Subcutaneous abdominal adipose tissue (tissue), 5 donors: ENCODE data around the gene BCL7C.

Experiments used
- H3K27ac ChIP-seq: one replicate; pipeline ENCODE4 v1.7.0; 2013; ENCODE audit warnings: low read depth, mild to moderate bottlenecking, inconsistent platforms, low read length, moderate library complexity
- H3K27me3 ChIP-seq, 5 donors: one replicate each; pipeline ENCODE4 v1.7.0; 2013; ENCODE audit warnings: low read length in 5 of 5, inconsistent platforms in 1 of 5; ENCODE audit not compliant: control insufficient read depth in 5 of 5, insufficient read depth in 4 of 5
- H3K36me3 ChIP-seq, 5 donors: one replicate each; pipeline ENCODE4 v1.7.0; 2013; ENCODE audit warnings: low read length in 5 of 5; ENCODE audit not compliant: control insufficient read depth in 5 of 5, insufficient read depth in 5 of 5
- H3K4me1 ChIP-seq, 5 donors: one replicate each; pipeline ENCODE4 v1.7.0; 2013; ENCODE audit warnings: low read length in 5 of 5, mild to moderate bottlenecking in 3 of 5, moderate library complexity in 1 of 5; ENCODE audit not compliant: control insufficient read depth in 5 of 5, insufficient read depth in 5 of 5
- H3K4me3 ChIP-seq, 5 donors: one replicate each; pipeline ENCODE4 v1.7.0; 2013; ENCODE audit warnings: low read length in 5 of 5, low read depth in 1 of 5
- H3K9ac ChIP-seq, 5 donors: one replicate each; pipeline ENCODE4 v1.7.0; 2013; ENCODE audit warnings: low read length in 5 of 5, mild to moderate bottlenecking in 4 of 5, moderate library complexity in 3 of 5
- H3K9me3 ChIP-seq, 5 donors: one replicate each; pipeline ENCODE4 v1.7.0; 2013; ENCODE audit warnings: low read length in 5 of 5; ENCODE audit not compliant: control insufficient read depth in 5 of 5
- donor health status: healthy.
- donor health status: healthy.
- donor health status: healthy.
- donor health status: healthy.
- donor health status: healthy.

Gene BCL7C

GRCh38 chr16:30928390-30928789 lies 34.5 kb upstream of the BCL7C start:
- Histone ChIP-seq H3K36me3 (peaks cover 7 to 54% (median 28%) of the 10 kb centered on the region in 5 donors), H3K4me1 (peaks cover 1 to 11% (median 8%) of the 10 kb centered on the region in 5 donors), H3K4me3 (no peak overlapping the region), H3K27ac (no peak overlapping the region), H3K9ac (no peak overlapping the region), H3K27me3 (no peaks in the 10 kb centered on the region), H3K9me3 (no peaks in the 10 kb centered on the region)

GRCh38 chr16:30927789-30928378 lies 34.0 kb upstream of the BCL7C start:
- Histone ChIP-seq H3K9me3 (no peaks in the 10 kb centered on the region), H3K9ac (no peak overlapping the region), H3K36me3 (peaks cover 7 to 53% (median 28%) of the 10 kb centered on the region in 5 donors), H3K4me1 (peaks cover 4 to 13% (median 8%) of the 10 kb centered on the region in 5 donors), H3K27ac (no peak overlapping the region), H3K27me3 (no peaks in the 10 kb centered on the region), H3K4me3 (no peak overlapping the region)

DNA sequence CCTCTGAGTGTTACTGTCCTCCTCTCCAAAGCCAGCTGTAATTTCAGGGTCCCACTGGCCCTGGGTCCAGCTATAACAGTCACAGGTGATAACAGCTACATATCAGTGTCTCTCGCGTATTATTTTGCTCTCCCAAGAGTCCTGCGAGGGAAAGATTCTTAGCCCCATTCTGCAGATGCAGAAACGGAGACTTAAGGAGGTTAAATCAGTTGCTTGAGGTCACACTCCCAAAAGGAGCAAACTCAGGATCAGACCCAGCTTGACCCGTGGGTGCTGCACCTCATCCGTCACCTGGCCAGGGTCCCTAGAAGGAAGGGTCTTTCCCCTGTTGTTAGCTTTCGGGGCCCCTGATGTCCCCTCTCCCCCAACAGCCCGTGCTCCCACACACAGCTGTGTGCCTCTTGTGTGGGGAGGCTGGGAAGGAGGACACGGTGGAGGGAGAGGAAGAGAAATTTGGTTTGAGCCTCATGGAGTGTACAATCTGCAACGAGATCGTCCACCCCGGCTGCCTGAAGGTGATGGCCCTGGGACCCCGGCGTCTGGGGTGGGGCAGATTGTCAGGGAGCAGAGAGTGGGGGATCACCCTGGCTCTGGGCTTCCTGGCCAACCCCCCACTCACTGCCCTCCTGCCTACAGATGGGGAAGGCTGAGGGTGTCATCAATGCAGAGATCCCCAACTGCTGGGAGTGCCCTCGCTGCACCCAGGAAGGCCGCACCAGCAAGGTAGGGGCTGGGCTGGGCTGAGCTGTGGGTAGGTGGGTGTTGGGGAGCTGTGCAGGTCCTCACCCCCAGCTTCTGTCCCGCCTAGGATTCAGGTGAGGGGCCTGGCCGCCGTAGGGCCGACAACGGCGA lies 33.3 kb upstream of the BCL7C start:
- Histone ChIP-seq H3K9me3 (no peaks in the 10 kb centered on the region), H3K27me3 (no peaks in the 10 kb centered on the region), H3K9ac (no peak overlapping the region), H3K27ac (no peak overlapping the region), H3K4me1 (peaks cover 4 to 14% (median 8%) of the 10 kb centered on the region in 5 donors), H3K36me3 (peaks cover 7 to 46% (median 24%) of the 10 kb centered on the region in 5 donors), H3K4me3 (no peak overlapping the region)

- H3K4me3 ChIP-seq: no peak overlapping the region
- peaks cover 4 to 37% (median 22%) of the 10 kb centered on the region in 5 donors for H3K36me3 ChIP-seq
- no peak overlapping the region for H3K9ac ChIP-seq
- H3K27me3 ChIP-seq: no peaks in the 10 kb centered on the region
- H3K27ac ChIP-seq: no peak overlapping the region
- no peaks in the 10 kb centered on the region for H3K9me3 ChIP-seq
- peaks cover 4 to 24% (median 17%) of the 10 kb centered on the region in 5 donors for H3K4me1 ChIP-seq
Observed at GRCh38 chr16:30925995-30926811, 32.3 kb upstream of the BCL7C start.

DNA sequence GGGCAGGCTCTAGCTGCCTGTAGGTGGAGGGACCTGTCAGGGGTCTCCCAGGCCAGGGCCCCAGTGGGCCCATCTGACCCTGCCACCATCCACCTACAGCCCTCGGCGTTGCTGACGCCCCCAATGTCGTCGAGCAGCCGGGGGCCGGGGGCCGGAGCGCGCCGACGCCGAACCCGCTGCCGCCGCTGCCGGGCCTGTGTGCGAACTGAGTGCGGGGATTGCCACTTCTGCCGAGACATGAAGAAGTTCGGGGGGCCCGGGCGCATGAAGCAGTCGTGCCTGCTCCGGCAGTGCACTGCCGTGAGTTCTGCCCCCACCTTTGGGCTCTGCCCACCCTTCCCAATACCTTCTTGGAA lies 31.7 kb upstream of the BCL7C start:
- no peaks in the 10 kb centered on the region for H3K9me3 ChIP-seq
- no peak overlapping the region for H3K9ac ChIP-seq
- no peaks in the 10 kb centered on the region for H3K27me3 ChIP-seq
- no peak overlapping the region for H3K27ac ChIP-seq
- no peak overlapping the region for H3K4me3 ChIP-seq
- H3K36me3 ChIP-seq: peaks cover 1 to 31% (median 17%) of the 10 kb centered on the region in 5 donors
- peaks cover 4 to 27% (median 19%) of the 10 kb centered on the region in 5 donors for H3K4me1 ChIP-seq

DNA sequence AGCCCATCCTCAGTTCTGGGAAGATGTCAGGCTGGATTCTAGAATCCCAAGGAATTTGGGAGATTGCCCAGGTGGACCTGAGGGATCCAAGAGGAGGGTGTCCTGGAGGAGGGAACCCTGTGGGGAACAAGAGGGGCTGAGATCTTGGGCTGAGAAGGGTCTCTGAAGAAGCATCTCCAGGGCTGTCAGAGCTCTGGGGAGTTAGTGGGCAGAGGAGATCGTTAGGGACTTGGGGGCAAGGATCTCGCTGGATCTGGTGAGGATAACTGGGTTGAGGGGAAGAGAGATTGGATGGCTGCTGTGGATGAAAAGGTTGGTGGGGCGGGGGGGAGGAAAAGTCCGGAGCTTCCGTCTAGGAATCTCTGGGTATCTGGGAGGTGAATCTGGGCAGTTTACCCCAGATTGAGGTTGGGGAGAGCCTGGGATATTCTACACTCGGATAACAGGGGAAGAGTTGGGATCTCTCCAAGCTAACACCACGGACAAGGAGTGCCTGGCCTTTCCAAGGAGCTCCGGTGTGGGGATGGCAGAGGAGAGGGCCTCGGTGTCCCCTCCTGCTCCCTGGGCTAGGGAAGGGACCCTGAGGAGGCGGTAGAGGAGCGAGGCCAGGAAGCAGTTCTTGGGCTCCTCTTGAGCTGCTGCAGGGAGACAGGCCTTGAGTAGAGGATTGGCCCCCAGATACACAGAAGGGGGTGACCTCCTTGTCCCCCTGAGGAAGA lies 31.2 kb upstream of the BCL7C start:
- Histone ChIP-seq H3K9ac (peak overlapping the region in 4 of 5 donors; percentile 34 to 65 (median 40)), H3K27ac (peak overlapping the region; percentile 41), H3K4me3 (peak overlapping the region in 2 of 5 donors; percentile 22 to 98)

DNA sequence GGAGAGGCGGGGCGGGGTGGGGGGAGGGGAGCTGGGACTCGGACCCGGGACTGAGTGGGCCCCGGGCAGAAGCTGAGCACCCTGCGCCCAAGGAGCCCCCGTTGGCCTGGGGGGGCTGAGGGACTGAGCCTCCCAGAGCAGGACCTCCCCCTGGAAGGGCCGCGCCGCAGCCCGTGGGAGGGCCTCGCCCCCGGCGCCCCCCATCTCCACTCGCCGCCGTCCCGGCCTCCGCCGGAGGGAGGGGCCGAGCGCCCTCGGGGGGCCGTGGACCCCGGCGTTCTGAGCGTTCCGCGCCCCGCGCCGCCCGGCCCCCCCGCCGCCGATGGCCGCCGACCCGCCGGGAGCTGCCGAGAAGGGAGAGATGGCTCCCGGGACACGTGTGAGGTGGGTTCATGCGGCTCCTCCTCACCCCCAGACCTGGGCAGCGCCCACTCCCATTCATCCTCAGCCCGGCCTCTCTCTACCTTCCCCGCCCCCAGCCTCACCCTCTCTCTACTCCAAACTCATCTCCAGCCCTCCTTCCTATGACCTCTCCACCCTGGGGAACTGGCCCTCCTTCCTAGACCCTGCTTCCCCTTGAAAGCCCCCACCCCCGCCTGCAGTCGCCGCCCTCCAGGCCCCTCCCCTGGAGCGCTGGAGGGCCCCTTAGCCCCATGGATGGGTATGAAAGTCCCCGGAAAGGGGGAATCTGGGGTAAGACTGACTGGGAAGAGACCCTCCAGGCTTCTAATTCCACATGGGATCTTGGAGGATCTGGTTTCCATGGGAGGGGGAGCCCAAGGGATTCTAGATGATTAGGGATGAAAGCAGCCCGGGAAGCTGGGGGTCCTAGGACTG lies 30.4 kb upstream of the BCL7C start:
- Histone ChIP-seq H3K4me1 (peaks cover 4 to 27% (median 19%) of the 10 kb centered on the region in 5 donors), H3K27ac (peak overlapping the region; percentile 41), H3K27me3 (no peaks in the 10 kb centered on the region), H3K36me3 (peaks cover 0 to 22% (median 9%) of the 10 kb centered on the region in 5 donors), H3K4me3 (peak overlapping the region in 4 of 5 donors; percentile 22 to 98 (median 54)), H3K9me3 (no peaks in the 10 kb centered on the region), H3K9ac (peak overlapping the region in 3 of 5 donors; percentile 34 to 41 (median 39))

More for the DNA sequence above, 31.2 kb upstream of the BCL7C start:
- Histone ChIP-seq H3K36me3 (peaks cover 0 to 26% (median 12%) of the 10 kb centered on the region in 5 donors), H3K27me3 (no peaks in the 10 kb centered on the region), H3K9me3 (no peaks in the 10 kb centered on the region), H3K4me1 (peaks cover 4 to 27% (median 19%) of the 10 kb centered on the region in 5 donors)

DNA sequence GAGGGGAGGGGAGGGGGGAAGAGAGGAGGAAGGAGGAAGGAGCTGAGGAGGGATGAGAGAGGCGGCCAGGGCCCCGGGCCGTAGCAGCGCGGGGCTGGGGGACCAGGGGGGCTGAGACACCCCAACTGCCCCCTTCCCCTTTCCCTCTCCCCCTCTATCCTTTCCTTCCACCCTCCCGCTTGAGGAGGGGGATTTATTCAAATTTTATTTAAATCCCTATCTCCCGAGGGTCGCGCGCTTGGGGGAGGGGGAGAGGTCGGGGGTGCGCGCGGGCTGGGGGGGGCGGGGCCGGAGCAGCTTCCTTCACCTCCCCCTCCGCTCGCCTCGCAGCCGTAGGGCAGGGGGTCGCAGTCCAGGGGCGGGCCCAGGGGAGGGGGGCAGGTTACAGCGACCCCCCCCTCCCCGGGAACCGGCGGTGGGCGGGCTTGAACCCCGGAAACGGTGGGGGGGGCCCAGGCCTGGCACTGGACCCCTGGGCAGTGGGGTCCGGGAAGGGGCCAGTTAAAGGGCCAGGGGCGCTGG lies 29.7 kb upstream of the BCL7C start, which contains the start of gene FBXL19:
Gene FBXL19, plus strand, starts transcription at position 19 of the 522 bp plus-strand sequence. CDS start 2,183 bp downstream, outside the sequence.
- Histone ChIP-seq H3K4me3 (peak within 1 kb of the TSS; percentile 78 to 98 (median 94)), H3K4me1 (peaks cover 4 to 27% (median 19%) of the 10 kb centered on the region in 5 donors), H3K27me3 (no peaks in the 10 kb centered on the region), H3K9ac (peak within 1 kb of the TSS; percentile 5 to 92 (median 85)), H3K27ac (peak within 1 kb of the TSS; percentile 77), H3K36me3 (peaks cover 0 to 22% (median 7%) of the 10 kb centered on the region in 5 donors), H3K9me3 (no peaks in the 10 kb centered on the region)
